HPDE6-E6E7 (cell line): ENCODE data around the gene ANKRD10.
"Not testable (repeated sequence)": the region's sequence is repeated elsewhere in the genome, so short reads cannot be mapped to it uniquely, and the experiment has no call there.

ENCODE experiments used
- DNase-seq: peaks from one replicate; pipeline ENCODE4 v3.0.0; 2011; ENCODE audit warnings: missing footprints; ENCODE audit errors: extremely low spot score

ANKRD10 gene

GRCh38 chr13:110915057-110915873 lies at the start of gene ANKRD10:
ANKRD10 (minus strand) TSS chr13:110915069; CDS start chr13:110914934, 135 bp downstream.
- peak; percentile 96 for DNase-seq

GRCh38 chr13:110964229-110965037 lies 49.6 kb upstream of the ANKRD10 start:
- no peak for DNase-seq

GRCh38 chr13:110963554-110963970 lies 48.7 kb upstream of the ANKRD10 start:
- DNase-seq, result no peak

- DNase-seq, result no peak
These were observed 47.1 kb upstream of the ANKRD10 start for GRCh38 chr13:110961959-110962358.

GRCh38 chr13:110960204-110960603 lies 45.3 kb upstream of the ANKRD10 start:
- DNase-seq, result no peak

- no peak for DNase-seq
These were observed 43.1 kb upstream of the ANKRD10 start for GRCh38 chr13:110957931-110958330.

GRCh38 chr13:110957181-110957884 lies 42.5 kb upstream of the ANKRD10 start:
- DNase-seq, result no peak

- DNase-seq, result not testable (repeated sequence)
These were observed 41.3 kb upstream of the ANKRD10 start for GRCh38 chr13:110956216-110956615.

GRCh38 chr13:110955608-110956007 lies 40.7 kb upstream of the ANKRD10 start:
- not testable (repeated sequence) for DNase-seq

- DNase-seq, result peak; percentile 52
These were observed 40.2 kb upstream of the ANKRD10 start for GRCh38 chr13:110955072-110955503.

- DNase-seq, result not testable (repeated sequence)
These were observed 39.7 kb upstream of the ANKRD10 start for GRCh38 chr13:110954533-110954920.

GRCh38 chr13:110953833-110954532 lies 39.1 kb upstream of the ANKRD10 start:
- DNase-seq, result no peak

GRCh38 chr13:110953416-110953815 lies 38.5 kb upstream of the ANKRD10 start:
- DNase-seq, result no peak

- DNase-seq, result not testable (repeated sequence)
These were observed 37.3 kb upstream of the ANKRD10 start for GRCh38 chr13:110952135-110952534.

- no peak for DNase-seq
These were observed 36.1 kb upstream of the ANKRD10 start for GRCh38 chr13:110950819-110951570.

- no peak for DNase-seq
These were observed 35.5 kb upstream of the ANKRD10 start for GRCh38 chr13:110950356-110950755.

- no peak for DNase-seq
These were observed 34.8 kb upstream of the ANKRD10 start for GRCh38 chr13:110949628-110950027.

- DNase-seq, result no peak
These were observed 34.2 kb upstream of the ANKRD10 start for GRCh38 chr13:110949116-110949515.

GRCh38 chr13:110947338-110947737 lies 32.5 kb upstream of the ANKRD10 start:
- DNase-seq, result not testable (repeated sequence)

GRCh38 chr13:110945928-110946570 lies 31.2 kb upstream of the ANKRD10 start:
- no peak for DNase-seq
